Tibial nerve (tissue), 4 donors: ENCODE measurements around the gene TAF11L4. TPM values are rescaled to one million over a fixed set of nuclear protein-coding genes. Genes with fewer than 3 reads are reported as not detected.
"Not testable (repeated sequence)": the region's sequence is repeated elsewhere in the genome, so short reads cannot be mapped to it uniquely, and the experiment has no call there.

Experiments
- DNase-seq, 2 donors: peaks; one replicate each; pipeline ENCODE4 v3.0.0-alpha.2; 2019; ENCODE audit warnings: low spot score in 2 of 2
- H3K27ac ChIP-seq, 4 donors: fragments of 200-600 bp; sonication (generic) in 3 of 4; one replicate each; pipeline ENCODE4 v1.5.1; 2017 to 2019; ENCODE audit warnings: mild to moderate bottlenecking in 1 of 4
- H3K27me3 ChIP-seq, 2 donors: fragments of 200-600 bp; sonication (generic) in 1 of 2; one replicate each; pipeline versions ENCODE4 v1.5.1 to v1.6.0; 2017 to 2019
- H3K36me3 ChIP-seq, 3 donors: fragments of 200-600 bp; sonication (generic); one replicate each; pipeline ENCODE4 v1.5.1; 2018 to 2019
- H3K4me1 ChIP-seq, 4 donors: fragments of 200-600 bp; sonication (generic) in 3 of 4; one replicate each; pipeline ENCODE4 v1.5.1; 2017 to 2019
- H3K4me3 ChIP-seq, 4 donors: fragments of 200-600 bp; sonication (generic) in 3 of 4; one replicate each; pipeline ENCODE4 v1.5.1; 2017 to 2019; ENCODE audit warnings: mild to moderate bottlenecking in 1 of 4, moderate library complexity in 1 of 4
- H3K9me3 ChIP-seq, 4 donors: fragments of 200-600 bp; sonication (generic) in 3 of 4; one replicate each; pipeline ENCODE4 v1.5.1; 2017 to 2019
- WGBS, 2 donors: methylation state at CpG; one replicate each; pipeline ENCODE4 v1.1.5; 2018; 5-methylcytosine and 5-hydroxymethylcytosine counted together
- small RNA-seq: library from RNA; depleted of rRNA; stranded (forward); fragments of <200 nt; gene quantifications from one replicate; pipeline ENCODE3, GENCODE V24; 2016
- total RNA-seq, 4 donors: library from RNA; depleted of rRNA; stranded (reverse); fragments of >200 nt; gene quantifications; one replicate each; pipeline ENCODE4 v1.1.0, GENCODE V29; 2016

Gene TAF11L4
- total RNA-seq, 4 donors from 2014 or later = not detected

GRCh38 chr5:17526504-17526903, 4.9 kb downstream of the TAF11L4 start:
- not testable (repeated sequence) for H3K9me3 ChIP-seq, H3K27ac ChIP-seq, H3K4me1 ChIP-seq, H3K4me3 ChIP-seq, H3K27me3 ChIP-seq, H3K36me3 ChIP-seq
- 92 to 94% methylated on average over 17 of the region's 17 CpGs for WGBS, 2 donors
- DNase-seq = peak; percentile 33 to 50

- no CpG with 5 or more reads among the region's 15 CpGs for WGBS, 2 donors
Measured at GRCh38 chr5:17528369-17528768, 6.8 kb downstream of the TAF11L4 start, which contains the start of gene TAF11L6. TSS of gene TAF11L6 (plus strand) at chr5:17528669.

More at GRCh38 chr5:17528369-17528768, 6.8 kb downstream of the TAF11L4 start, which contains the start of gene TAF11L6:
- not testable (repeated sequence) for H3K9me3 ChIP-seq, H3K27ac ChIP-seq, H3K27me3 ChIP-seq, DNase-seq, H3K36me3 ChIP-seq, H3K4me1 ChIP-seq, H3K4me3 ChIP-seq

Small RNAs within 50 kb of the gene (small RNA-seq; reads per million reads assigned to genes)
- not detected for gene AC106774.3

Other genes starting within 250 kb of the TAF11L4 start
- not detected for gene TAF11L2, start 23.6 kb upstream of the TAF11L4 start, total RNA-seq
- not detected for gene TAF11L3, start 3.4 kb upstream of the TAF11L4 start, total RNA-seq
- gene TAF11L5, start 3.4 kb downstream of the TAF11L4 start, total RNA-seq = not detected
- gene TAF11L6, start 6.9 kb downstream of the TAF11L4 start, total RNA-seq = not detected
- not detected for gene TAF11L7, start 64.0 kb downstream of the TAF11L4 start, total RNA-seq
- not detected for gene TAF11L8, start 69.2 kb downstream of the TAF11L4 start, total RNA-seq
- gene TAF11L9, start 72.6 kb downstream of the TAF11L4 start, total RNA-seq = not detected
- gene TAF11L10, start 76.0 kb downstream of the TAF11L4 start, total RNA-seq = not detected
- gene TAF11L11, start 82.4 kb downstream of the TAF11L4 start, total RNA-seq = not detected
- not detected for gene TAF11L12, start 88.6 kb downstream of the TAF11L4 start, total RNA-seq
- gene TAF11L13, start 110.3 kb downstream of the TAF11L4 start, total RNA-seq = not detected
- gene TAF11L14, start 112.7 kb downstream of the TAF11L4 start, total RNA-seq = not detected